Nephron (organoid): ENCODE measurements around the gene ITCH.
A peak's percentile ranks its signal among the peaks of the same experiment; 100 is the strongest.
"Not testable (repeated sequence)": the region's sequence is repeated elsewhere in the genome, so short reads cannot be mapped to it uniquely, and the experiment has no call there.

ENCODE experiments used
- H3K27ac Mint-ChIP-seq, 3 experiments: 2 replicates each; pipeline ENCODE4 v1.8.0; 2020; ENCODE audit warnings: mixed read lengths in 3 of 3, mild to moderate bottlenecking in 2 of 3, moderate library complexity in 1 of 3
- H3K27me3 Mint-ChIP-seq: 2 replicates; pipeline ENCODE4 v1.8.0; 2021; ENCODE audit warnings: low read depth, mild to moderate bottlenecking, moderate library complexity, mixed read lengths
- H3K36me3 Mint-ChIP-seq: 2 replicates; pipeline ENCODE4 v1.8.0; 2020; ENCODE audit warnings: low read depth, mixed read lengths
- H3K4me1 Mint-ChIP-seq: 2 replicates; pipeline ENCODE4 v1.8.0; 2020; ENCODE audit warnings: mixed read lengths
- H3K4me3 Mint-ChIP-seq, 3 experiments: 2 replicates each; pipeline ENCODE4 v1.8.0; 2020; ENCODE audit warnings: mild to moderate bottlenecking in 3 of 3, mixed read lengths in 3 of 3, moderate library complexity in 2 of 3
- H3K9me3 Mint-ChIP-seq: 2 replicates; pipeline ENCODE4 v1.8.0; 2020; ENCODE audit warnings: mixed read lengths
- TF ChIP-seq, protein P1 (sequence below), 3 experiments: fragments of 200-600 bp; sonication (generic); IDR thresholded peaks; one replicate each; pipeline ENCODE4 v1.5.0; 2021; ENCODE audit warnings: antibody characterized with exemption in 3 of 3; ENCODE audit not compliant: unreplicated experiment in 3 of 3

The ITCH gene

DNA sequence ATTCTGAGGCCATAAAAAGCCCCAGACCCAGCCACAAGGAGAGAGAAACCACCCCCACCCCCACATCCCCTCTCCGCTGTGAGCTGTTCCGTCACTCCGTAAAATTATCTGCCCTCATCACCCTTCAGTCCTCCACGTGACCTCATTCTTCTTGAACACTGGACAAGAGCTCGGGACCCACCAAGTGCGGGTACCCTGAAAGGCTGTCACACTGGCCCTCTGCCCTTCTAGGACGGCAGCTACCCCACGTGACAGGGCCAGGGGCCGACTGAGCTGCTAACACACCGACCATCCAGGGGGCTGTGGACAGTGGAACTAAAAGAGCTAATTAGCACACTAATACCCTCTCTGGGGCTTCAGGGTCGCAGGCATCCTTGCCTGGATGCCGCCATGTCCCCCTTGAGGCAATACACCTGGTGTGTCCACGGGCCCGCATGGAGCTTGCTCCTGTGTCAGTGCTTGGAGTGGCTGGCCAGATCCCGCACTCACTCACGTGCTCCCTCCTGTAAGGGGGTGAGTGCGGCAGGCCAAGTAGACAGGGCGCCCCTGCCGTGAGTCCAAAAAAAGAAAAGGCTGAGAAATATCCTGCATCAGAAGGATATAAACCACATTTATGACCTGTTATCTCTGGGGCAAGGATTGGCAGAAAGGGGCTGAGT, 30.7 kb upstream of the ITCH start:
- H3K4me1 Mint-ChIP-seq = peaks cover 4% of the 10 kb centered on the region
- H3K27ac Mint-ChIP-seq = no peak overlapping the region
- H3K36me3 Mint-ChIP-seq = no peaks in the 10 kb centered on the region
- TF ChIP-seq, protein P1, sequence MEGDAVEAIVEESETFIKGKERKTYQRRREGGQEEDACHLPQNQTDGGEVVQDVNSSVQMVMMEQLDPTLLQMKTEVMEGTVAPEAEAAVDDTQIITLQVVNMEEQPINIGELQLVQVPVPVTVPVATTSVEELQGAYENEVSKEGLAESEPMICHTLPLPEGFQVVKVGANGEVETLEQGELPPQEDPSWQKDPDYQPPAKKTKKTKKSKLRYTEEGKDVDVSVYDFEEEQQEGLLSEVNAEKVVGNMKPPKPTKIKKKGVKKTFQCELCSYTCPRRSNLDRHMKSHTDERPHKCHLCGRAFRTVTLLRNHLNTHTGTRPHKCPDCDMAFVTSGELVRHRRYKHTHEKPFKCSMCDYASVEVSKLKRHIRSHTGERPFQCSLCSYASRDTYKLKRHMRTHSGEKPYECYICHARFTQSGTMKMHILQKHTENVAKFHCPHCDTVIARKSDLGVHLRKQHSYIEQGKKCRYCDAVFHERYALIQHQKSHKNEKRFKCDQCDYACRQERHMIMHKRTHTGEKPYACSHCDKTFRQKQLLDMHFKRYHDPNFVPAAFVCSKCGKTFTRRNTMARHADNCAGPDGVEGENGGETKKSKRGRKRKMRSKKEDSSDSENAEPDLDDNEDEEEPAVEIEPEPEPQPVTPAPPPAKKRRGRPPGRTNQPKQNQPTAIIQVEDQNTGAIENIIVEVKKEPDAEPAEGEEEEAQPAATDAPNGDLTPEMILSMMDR (IDR thresholded peaks at IDR 0.05; ENCODE audit: unreplicated experiment in 3 of 3) = no peak
- H3K27me3 Mint-ChIP-seq = no peaks in the 10 kb centered on the region
- no peaks in the 10 kb centered on the region for H3K9me3 Mint-ChIP-seq
- H3K4me3 Mint-ChIP-seq = no peak overlapping the region

DNA sequence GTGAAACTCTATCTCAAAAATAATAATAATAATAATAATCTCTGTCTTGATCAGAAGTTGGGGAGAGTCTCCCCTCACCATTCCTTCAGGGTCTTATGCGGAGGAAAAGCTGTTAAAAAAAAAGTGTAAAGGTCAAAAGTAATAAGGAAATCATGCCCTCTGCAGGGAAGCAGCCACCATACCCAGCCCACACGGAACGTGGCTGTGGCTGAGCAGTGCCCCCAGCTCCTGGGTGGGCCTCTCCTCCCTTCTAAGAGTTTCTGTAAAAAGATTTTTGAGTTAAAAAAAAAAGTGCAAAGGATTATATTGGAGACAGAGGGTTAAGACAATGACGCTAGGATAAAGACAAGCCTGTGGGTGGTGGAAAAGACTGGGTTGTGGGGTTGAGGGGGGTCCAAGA, 29.3 kb upstream of the ITCH start:
- no peak overlapping the region for H3K4me3 Mint-ChIP-seq
- no peaks in the 10 kb centered on the region for H3K36me3 Mint-ChIP-seq
- H3K27me3 Mint-ChIP-seq = no peaks in the 10 kb centered on the region
- H3K9me3 Mint-ChIP-seq = no peaks in the 10 kb centered on the region
- TF ChIP-seq, protein P1 (IDR thresholded peaks at IDR 0.05; ENCODE audit: unreplicated experiment in 3 of 3) = no peak
- peak overlapping the region in 1 of 3 experiments; percentile 40 for H3K27ac Mint-ChIP-seq
- peaks cover 4% of the 10 kb centered on the region for H3K4me1 Mint-ChIP-seq

DNA sequence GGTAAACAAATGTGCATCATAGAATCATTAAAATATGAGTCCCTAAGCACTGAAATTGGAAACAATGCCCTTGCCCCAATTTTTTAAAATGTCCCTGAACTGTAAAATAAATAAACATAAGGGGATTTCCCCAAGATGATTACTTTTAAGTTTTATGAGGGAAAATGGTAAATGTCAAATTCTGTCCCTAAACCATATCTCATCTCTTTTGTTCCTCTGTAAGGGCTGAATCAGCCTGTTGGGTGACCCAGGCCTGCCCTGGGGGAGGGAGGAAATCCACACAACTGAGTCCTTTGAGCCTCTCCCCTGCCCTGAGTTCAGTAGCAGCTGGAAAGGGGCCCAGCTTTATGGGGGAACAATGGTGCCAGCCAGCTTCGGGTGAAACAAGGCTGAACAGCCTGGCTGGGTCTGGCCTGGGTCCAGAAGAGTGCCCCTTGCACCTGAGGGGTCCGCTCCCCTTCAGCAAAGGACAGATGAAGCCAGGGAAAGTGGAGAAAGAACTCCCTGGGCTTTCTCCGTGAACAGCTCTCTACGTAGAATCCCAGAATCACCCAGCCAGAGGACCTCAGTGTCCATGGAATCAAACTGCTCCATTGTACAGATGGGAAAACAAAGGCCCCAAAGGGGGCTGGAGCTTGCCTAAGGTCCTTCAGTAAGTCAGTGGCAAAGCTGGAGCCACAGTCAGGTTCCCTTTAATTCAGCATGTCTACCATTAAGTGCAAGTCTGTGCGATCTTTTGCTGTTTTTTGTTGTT, 28.2 kb upstream of the ITCH start:
- H3K27ac Mint-ChIP-seq = peak overlapping the region in 2 of 3 experiments; percentile 25 to 28
- no peaks in the 10 kb centered on the region for H3K9me3 Mint-ChIP-seq
- no peaks in the 10 kb centered on the region for H3K36me3 Mint-ChIP-seq
- TF ChIP-seq, protein P1 (IDR thresholded peaks at IDR 0.05; ENCODE audit: unreplicated experiment in 3 of 3) = no peak
- no peak overlapping the region for H3K4me3 Mint-ChIP-seq
- H3K27me3 Mint-ChIP-seq = no peaks in the 10 kb centered on the region
- peaks cover 4% of the 10 kb centered on the region for H3K4me1 Mint-ChIP-seq

DNA sequence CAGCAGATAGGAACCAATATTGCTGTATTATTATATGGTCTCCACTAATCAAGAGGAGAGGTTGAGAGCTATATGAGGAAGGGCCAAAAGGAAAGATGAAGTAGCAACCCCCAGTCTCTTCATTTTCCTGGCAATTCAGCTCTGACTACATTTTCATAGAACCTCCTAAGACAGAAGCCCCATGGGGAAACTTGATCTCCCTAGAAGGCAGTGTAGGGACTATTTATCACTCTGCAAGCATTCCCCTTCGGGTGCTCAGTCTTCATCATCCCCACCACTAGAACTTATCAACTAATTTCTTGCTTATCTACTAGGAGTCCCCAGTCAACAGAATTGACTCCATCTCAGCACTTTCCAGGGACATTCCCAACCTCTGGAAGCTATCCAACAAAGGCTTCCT, 25.5 kb upstream of the ITCH start:
- no peak overlapping the region for H3K4me3 Mint-ChIP-seq
- no peaks in the 10 kb centered on the region for H3K9me3 Mint-ChIP-seq
- no peaks in the 10 kb centered on the region for H3K36me3 Mint-ChIP-seq
- H3K27ac Mint-ChIP-seq = no peak overlapping the region
- H3K4me1 Mint-ChIP-seq = peaks cover 4% of the 10 kb centered on the region
- TF ChIP-seq, protein P1 (IDR thresholded peaks at IDR 0.05; ENCODE audit: unreplicated experiment in 3 of 3) = no peak
- H3K27me3 Mint-ChIP-seq = no peaks in the 10 kb centered on the region

DNA sequence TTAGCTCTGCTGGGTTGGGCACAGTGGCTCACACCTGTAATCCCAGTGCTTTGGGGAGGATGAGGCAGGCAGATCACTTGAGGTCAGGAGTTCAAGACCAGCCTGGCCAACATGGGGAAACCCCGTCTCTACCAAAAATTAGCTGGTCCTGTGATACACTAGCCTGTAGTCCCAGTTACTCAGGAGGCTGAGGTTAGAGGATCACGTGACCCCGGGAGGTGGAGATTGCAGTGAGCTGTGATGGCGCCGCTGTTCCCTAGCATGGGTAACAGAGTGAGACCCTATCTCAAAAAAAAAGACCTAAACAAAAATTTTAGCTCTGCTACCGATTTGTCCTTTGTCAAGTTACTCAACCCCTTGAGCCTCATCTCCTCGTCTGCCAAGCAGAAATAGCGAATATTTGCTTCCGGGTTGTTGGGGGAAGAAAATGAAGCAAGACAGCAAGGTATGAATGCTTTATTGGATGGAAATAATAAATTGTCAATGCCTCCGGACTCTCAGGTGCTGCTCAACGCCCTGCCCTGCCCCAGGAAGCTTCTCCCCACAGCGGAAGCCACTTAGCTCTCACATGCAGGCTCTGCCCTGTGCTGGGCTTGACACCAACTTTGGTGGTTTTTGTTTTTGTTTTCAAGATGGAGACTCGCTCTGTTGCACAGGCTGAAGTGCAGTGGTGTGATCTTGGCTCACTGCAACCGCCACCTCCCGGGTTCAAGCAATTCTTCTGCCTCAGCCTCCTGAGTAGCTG, 24.9 kb upstream of the ITCH start:
- Mint-ChIP-seq H3K36me3 (no peaks in the 10 kb centered on the region), H3K9me3 (no peaks in the 10 kb centered on the region), H3K27ac (no peak overlapping the region), H3K27me3 (no peaks in the 10 kb centered on the region), H3K4me1 (peaks cover 4% of the 10 kb centered on the region), H3K4me3 (no peak overlapping the region)
- TF ChIP-seq, protein P1 (IDR thresholded peaks at IDR 0.05; ENCODE audit: unreplicated experiment in 3 of 3) = no peak

DNA sequence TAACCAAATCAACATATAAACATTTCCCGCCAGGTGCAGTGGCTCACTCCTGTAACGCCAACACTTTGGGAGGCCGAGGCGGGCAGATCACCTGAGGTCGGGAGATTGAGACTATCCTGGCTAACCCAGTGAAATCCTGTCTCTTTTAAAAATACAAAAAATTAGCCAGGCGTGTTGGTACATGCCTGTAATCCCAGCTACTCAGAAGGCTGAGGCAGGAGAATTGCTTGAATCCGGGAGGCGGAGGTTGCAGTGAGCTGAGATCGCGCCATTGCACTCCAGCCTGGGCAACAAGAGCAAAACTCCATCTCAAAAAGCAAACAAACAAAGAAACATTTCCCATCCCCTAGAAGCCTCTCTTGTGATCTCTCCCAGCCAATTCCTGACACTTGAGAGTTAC, 22.3 kb upstream of the ITCH start:
- H3K27me3 Mint-ChIP-seq, H3K4me1 Mint-ChIP-seq: not testable (repeated sequence)

DNA sequence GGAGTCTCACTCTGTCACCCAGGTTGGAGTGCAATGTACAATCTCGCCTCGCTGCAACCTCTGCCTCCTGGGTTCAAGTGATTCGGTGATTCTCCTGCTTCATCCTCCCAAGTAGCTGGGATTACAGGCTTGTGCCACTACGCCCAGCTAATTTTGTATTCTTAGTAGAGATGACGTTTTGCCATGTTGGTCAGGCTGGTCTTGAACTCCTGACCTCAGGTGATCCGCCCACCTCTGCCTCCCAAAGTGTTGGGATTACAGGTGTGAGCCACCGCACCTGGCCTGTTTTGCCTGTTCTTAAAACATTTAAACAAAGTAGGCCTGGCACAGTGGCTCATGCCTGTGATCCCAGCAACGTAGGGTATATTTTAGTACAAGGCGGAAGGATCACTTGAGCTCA, 21.9 kb upstream of the ITCH start:
- H3K27ac Mint-ChIP-seq, H3K36me3 Mint-ChIP-seq, H3K4me3 Mint-ChIP-seq, H3K27me3 Mint-ChIP-seq, H3K9me3 Mint-ChIP-seq, H3K4me1 Mint-ChIP-seq: not testable (repeated sequence)

More for the DNA sequence above, 22.3 kb upstream of the ITCH start:
- H3K36me3 Mint-ChIP-seq, H3K27ac Mint-ChIP-seq, H3K4me3 Mint-ChIP-seq, H3K9me3 Mint-ChIP-seq: not testable (repeated sequence)
